K562 (cell line): ENCODE data around the gene CD226. TPM values are rescaled to one million over a fixed set of nuclear protein-coding genes. Genes with fewer than 3 reads are reported as not detected.
"Not testable (repeated sequence)": the region's sequence is repeated elsewhere in the genome, so short reads cannot be mapped to it uniquely, and the experiment has no call there.

Source experiments
- ATAC-seq: fragments of 200-7000 bp; cut with Tn5 transposase; 3 replicates; pipeline ENCODE4 v1.9.1; 2020; ENCODE audit warnings: moderate library complexity
- BruUV-seq: library from RNA; stranded (reverse); fragments of 400-500 nt; replicated peaks from 2 replicates; lab custom pipeline; 2021; lab: Mats Ljungman, UMichigan
- CTCF ChIA-PET: fragments of 300-600 bp; formaldehyde crosslinking; extraction: SDS; loops from one replicate; lab custom pipeline; 2021; ENCODE audit warnings: low intra/inter-chr PET ratio; lab: Yijun Ruan, JAX
- POLR2A ChIA-PET: fragments of 300-600, 350-650 bp; sonication (Branson Sonifier 250); formaldehyde crosslinking; extraction: SDS; loops from one replicate; lab custom pipeline; 2021; ENCODE audit warnings: antibody characterized with exemption, inconsistent platforms; lab: Yijun Ruan, JAX
- DNase-seq, 4 experiments: peaks; one replicate each; pipeline versions ENCODE4 v3.0.0 to v3.0.0-alpha.2; 2011 to 2018; ENCODE audit warnings: low spot score in 3 of 4, mixed read lengths in 3 of 4; ENCODE audit errors: extremely low read depth in 1 of 4
- FAIRE-seq: peaks from 2 replicates; lab custom pipeline; 2011; peaks lifted over from hg19 to GRCh38; lab: Jason Lieb, UNC
- H2AFZ ChIP-seq: 2 replicates; pipeline ENCODE4 v1.6.0; 2011; ENCODE audit warnings: low read depth, low read length, control low read depth, inconsistent platforms
- H3K27ac ChIP-seq: fragments of 200-600 bp; 3 replicates; pipeline ENCODE4 v1.8.0; 2011; ENCODE audit warnings: low read depth, mild to moderate bottlenecking, control low read depth, inconsistent platforms, low read length, moderate library complexity, mixed read lengths; ENCODE audit errors: extremely low read depth
- H3K27me3 ChIP-seq, 2 experiments: fragments of 300-600 bp in 1 of 2; 2 replicates in 1 of 2; 3 replicates in 1 of 2; pipeline versions ENCODE4 v1.6.0 to v1.8.0; 2011; ENCODE audit warnings: inconsistent platforms in 2 of 2, low read length in 2 of 2, mild to moderate bottlenecking in 1 of 2, mixed read lengths in 1 of 2, moderate library complexity in 1 of 2; ENCODE audit not compliant: control insufficient read depth in 2 of 2, insufficient read depth in 2 of 2
- H3K36me3 ChIP-seq: fragments of 300-600 bp; 3 replicates; pipeline ENCODE4 v1.8.0; 2011; ENCODE audit warnings: mild to moderate bottlenecking, low read length, inconsistent platforms; ENCODE audit not compliant: control insufficient read depth, insufficient read depth
- H3K4me1 ChIP-seq, 2 experiments: fragments of 200-600 bp in 1 of 2; replicated peaks in 1 of 2; 2 replicates in 1 of 2; 3 replicates in 1 of 2; pipeline versions ENCODE4 v1.5.1 to v1.8.0; 2011; ENCODE audit warnings: inconsistent platforms in 2 of 2, low read length in 2 of 2, mild to moderate bottlenecking in 1 of 2, mixed read lengths in 1 of 2, moderate library complexity in 1 of 2; ENCODE audit not compliant: control insufficient read depth in 2 of 2, insufficient read depth in 2 of 2
- H3K4me2 ChIP-seq: 2 replicates; pipeline ENCODE4 v1.6.1; 2011; ENCODE audit warnings: low read length, control low read depth, inconsistent platforms, mixed read lengths; ENCODE audit not compliant: insufficient read depth
- H3K4me3 ChIP-seq: fragments of 200-600 bp; sonication (generic), shearing (Covaris generic); 2 replicates; pipeline ENCODE4 v1.5.1; 2016; ENCODE audit warnings: control low read depth, inconsistent platforms
- H3K79me2 ChIP-seq: fragments of 200-600 bp; 3 replicates; pipeline ENCODE4 v1.8.0; 2011; ENCODE audit warnings: low read length, inconsistent platforms; ENCODE audit not compliant: control insufficient read depth, insufficient read depth
- H3K9ac ChIP-seq, 2 experiments: 2 replicates each; pipeline versions ENCODE4 v1.6.0 to v1.6.1; 2011; ENCODE audit warnings: low read depth in 2 of 2, low read length in 2 of 2, control low read depth in 1 of 2, inconsistent platforms in 1 of 2, mild to moderate bottlenecking in 1 of 2, mixed read lengths in 1 of 2; ENCODE audit not compliant: insufficient read depth in 1 of 2
- H3K9me1 ChIP-seq: one replicate; pipeline ENCODE4 v1.6.0; 2011; ENCODE audit warnings: inconsistent platforms, mild to moderate bottlenecking, low read length, moderate library complexity; ENCODE audit not compliant: control insufficient read depth, insufficient read depth
- H3K9me3 ChIP-seq: replicated peaks from 2 replicates; pipeline ENCODE4 v1.5.1; 2011; ENCODE audit warnings: low read depth, low read length, inconsistent platforms; ENCODE audit not compliant: control insufficient read depth, insufficient read depth
- H4K20me1 ChIP-seq: replicated peaks from 2 replicates; pipeline ENCODE4 v1.6.1; 2011; ENCODE audit warnings: low read length, inconsistent platforms, mixed read lengths; ENCODE audit not compliant: control insufficient read depth, insufficient read depth
- CBX2 ChIP-seq: fragments of 200-600 bp; sonication (generic); IDR thresholded peaks from one replicate; pipeline ENCODE4 v1.6.1; 2012; ENCODE audit warnings: mild to moderate bottlenecking, low read length, inconsistent platforms; ENCODE audit not compliant: insufficient read depth, poor library complexity, severe bottlenecking
- COPS2 ChIP-seq: fragments of 450-650 bp; conservative IDR thresholded peaks from 2 replicates; pipeline ENCODE4 v1.6.1; 2016; ENCODE audit warnings: mild to moderate bottlenecking, moderate library complexity
- ELF1 ChIP-seq: fragments of 200-800 bp; sonication (Bioruptor generic); IDR thresholded peaks from 2 replicates; pipeline ENCODE4 v1.6.1; 2016; ENCODE audit warnings: missing genetic modification characterization, missing compliant biosample characterization
- EWSR1 ChIP-seq: fragments of 450-650 bp; IDR thresholded peaks from 2 replicates; pipeline ENCODE4 v1.6.1; 2018; ENCODE audit warnings: borderline replicate concordance, mild to moderate bottlenecking, low read depth, moderate library complexity; ENCODE audit not compliant: partially characterized antibody
- FOXP1 ChIP-seq: sonication (generic); formaldehyde crosslinking; IDR thresholded peaks from 2 replicates; pipeline ENCODE4 v1.8.0; 2022; ENCODE audit warnings: mild to moderate bottlenecking, missing genetic modification reagents
- KAT8 ChIP-seq: fragments of 450-650 bp; IDR thresholded peaks from 2 replicates; pipeline ENCODE4 v1.6.1; 2016; ENCODE audit warnings: low read depth, mild to moderate bottlenecking
- KLF1 ChIP-seq: fragments of 450-650 bp; IDR thresholded peaks from 2 replicates; pipeline ENCODE4 v1.6.1; 2016; ENCODE audit warnings: missing genetic modification characterization, missing compliant biosample characterization
- KLF10 ChIP-seq: fragments of 250-450 bp; sonication (Bioruptor Pico); IDR thresholded peaks from 2 replicates; pipeline ENCODE4 v1.6.1; 2021; ENCODE audit warnings: matching md5 sums
- PRPF4 ChIP-seq: fragments of 200-400 bp; formaldehyde crosslinking; IDR thresholded peaks from one replicate; pipeline ENCODE4 v1.6.1; 2017; ENCODE audit warnings: low read length, low read depth, mild to moderate bottlenecking; ENCODE audit not compliant: insufficient read depth, poor library complexity, severe bottlenecking
- RCOR1 ChIP-seq, 2 experiments: IDR thresholded peaks; 2 replicates each; pipeline ENCODE4 v1.6.1; 2012; ENCODE audit warnings: low read depth in 2 of 2, low read length in 2 of 2, borderline replicate concordance in 1 of 2, improper control_type of control experiment in 1 of 2
- SMAD4 ChIP-seq: fragments of 250-450 bp; sonication (Bioruptor Pico); conservative IDR thresholded peaks from 2 replicates; pipeline ENCODE4 v1.8.0; 2021; ENCODE audit warnings: inconsistent platforms, mild to moderate bottlenecking, moderate library complexity
- TFAM ChIP-seq: fragments of 250-450 bp; sonication (Bioruptor Pico); conservative IDR thresholded peaks from 2 replicates; pipeline ENCODE4 v1.5.0; 2021; ENCODE audit warnings: mild to moderate bottlenecking, moderate library complexity
- ZNF140 ChIP-seq: fragments of 250-450 bp; sonication (Bioruptor Pico); IDR thresholded peaks from 2 replicates; pipeline ENCODE4 v1.8.0; 2021; ENCODE audit warnings: moderate library complexity, mild to moderate bottlenecking, inconsistent platforms
- ZNF436 ChIP-seq: fragments of 250-450, 450-650 bp; sonication (Bioruptor Pico); formaldehyde crosslinking; IDR thresholded peaks from 2 replicates; pipeline ENCODE4 v1.7.0; 2020; ENCODE audit warnings: mild to moderate bottlenecking
- WGBS: fragments of 100-300 bp; shearing (Covaris generic); methylation state at CpG from one replicate; pipeline ENCODE4 v1.1.6; 2016; ENCODE audit warnings: low coverage, mixed read lengths; ENCODE audit not compliant: insufficient coverage; ENCODE audit errors: missing lambda C conversion rate; 5-methylcytosine and 5-hydroxymethylcytosine counted together
- in situ Hi-C: fragments of 300-500 bp; cut with MboI; formaldehyde crosslinking; loops from 4 replicates; pipeline ENCODE4 v1.15.0; 2018; ENCODE audit warnings: inconsistent platforms, mixed read lengths
- intact Hi-C: fragments of 100-400 bp; cut with micrococcal nuclease; formaldehyde crosslinking; loops from 2 replicates; pipeline ENCODE4 v1.14.2; 2022
- polyA plus RNA-seq, 8 experiments: library from polyadenylated mRNA; depleted of rRNA in 4 of 8; stranded (reverse) in 5 of 8; unstranded in 3 of 8; fragments of >200 nt; fragmentation: Nextera tagmentation in 2 of 8; fragmentation: Illumina TruSeq in 1 of 8; extraction: Ambion mirVana in 2 of 8; extraction: Trizol in 1 of 8; gene quantifications; 2 replicates each; pipeline versions ENCODE4 v1.2.1 to v1.2.3, GENCODE V29; 2011 to 2014; ENCODE audit warnings: inconsistent platforms in 1 of 8, missing spikeins in 1 of 8
- total RNA-seq, 7 experiments: library from RNA; depleted of rRNA in 6 of 7; stranded (reverse); fragments of >200 nt in 6 of 7; fragmentation: Illumina TruSeq in 2 of 7; extraction: Trizol in 2 of 7; gene quantifications; 2 replicates each; pipeline versions ENCODE4 v1.2.1 to v1.2.3, GENCODE V29; 2011 to 2021; ENCODE audit warnings: low replicate concordance in 1 of 7
- TF ChIP-seq, protein P1 (sequence below): fragments of 250-450 bp; sonication (Bioruptor Pico); IDR thresholded peaks from 2 replicates; pipeline ENCODE4 v1.4.0; 2020; ENCODE audit warnings: mild to moderate bottlenecking, moderate library complexity

CD226 gene
- total and polyA plus RNA-seq, 9 of the 15 experiments (the other 6 are each of a cell fraction or from before 2014, with no cell fraction given): 0.32 to 1.7 (median 0.80) TPM

- Histone ChIP-seq H3K79me2 (no peaks in the 10 kb centered on the region), H4K20me1 (no peaks in the 10 kb centered on the region), H3K9me1 (no peaks in the 10 kb centered on the region), H2AFZ (no peak overlapping the region), H3K9ac (no peak overlapping the region), H3K4me1 (no peaks in the 10 kb centered on the region), H3K27me3 (no peaks in the 10 kb centered on the region), H3K4me2 (no peak overlapping the region), H3K9me3 (no peaks in the 10 kb centered on the region), H3K36me3 (no peaks in the 10 kb centered on the region), H3K4me3 (no peak overlapping the region), H3K27ac (no peak overlapping the region)
- in situ Hi-C loops: no loop called here
- intact Hi-C loops: loop anchor here (10.0 kb wide), 1 partner anchor 134 kb away; no protein-coding TSS in a partner anchor
- ChIA-PET CTCF (no interaction called here), POLR2A (interaction anchor here (0.6 kb wide), 1 partner anchor 94 kb away, joined by 3 read pairs; no protein-coding TSS in a partner anchor)
- BruUV-seq: no TSS peak
- FAIRE-seq (no peak), ATAC-seq (no peak), DNase-seq (no peak)
- 20% methylated on average over 1 of the region's 1 CpG for WGBS
- TF ChIP-seq ELF1 (tag): no peak
- TF ChIP-seq RCOR1 (IDR thresholded peaks at IDR 0.05; ENCODE audit: borderline replicate concordance in 1 of 2, low read depth in 2 of 2, low read length in 2 of 2): no peak
- TF ChIP-seq ZNF436 (CRISPR knock-in tag): no peak
- TF ChIP-seq KLF1: no peak
- no peak for TF ChIP-seq CBX2
- no peak for TF ChIP-seq KLF10 (CRISPR knock-in tag)
- no peak for TF ChIP-seq EWSR1
- TF ChIP-seq, protein P1, sequence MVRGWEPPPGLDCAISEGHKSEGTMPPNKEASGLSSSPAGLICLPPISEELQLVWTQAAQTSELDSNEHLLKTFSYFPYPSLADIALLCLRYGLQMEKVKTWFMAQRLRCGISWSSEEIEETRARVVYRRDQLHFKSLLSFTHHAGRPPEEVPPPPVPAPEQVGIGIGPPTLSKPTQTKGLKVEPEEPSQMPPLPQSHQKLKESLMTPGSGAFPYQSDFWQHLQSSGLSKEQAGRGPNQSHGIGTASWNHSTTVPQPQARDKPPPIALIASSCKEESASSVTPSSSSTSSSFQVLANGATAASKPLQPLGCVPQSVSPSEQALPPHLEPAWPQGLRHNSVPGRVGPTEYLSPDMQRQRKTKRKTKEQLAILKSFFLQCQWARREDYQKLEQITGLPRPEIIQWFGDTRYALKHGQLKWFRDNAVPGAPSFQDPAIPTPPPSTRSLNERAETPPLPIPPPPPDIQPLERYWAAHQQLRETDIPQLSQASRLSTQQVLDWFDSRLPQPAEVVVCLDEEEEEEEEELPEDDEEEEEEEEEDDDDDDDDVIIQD (CRISPR knock-in tag): no peak
- no peak for TF ChIP-seq FOXP1 (CRISPR knock-in tag)
- TF ChIP-seq COPS2: no peak
- no peak for TF ChIP-seq SMAD4 (CRISPR knock-in tag)
- no peak for TF ChIP-seq ZNF140 (CRISPR knock-in tag)
- no peak for TF ChIP-seq PRPF4
- TF ChIP-seq KAT8: no peak
- TF ChIP-seq TFAM (CRISPR knock-in tag): no peak
These were observed 6.5 kb downstream of the CD226 start for GRCh38 chr18:69941183-69941582.

GRCh38 chr18:69939812-69940211 is 7.9 kb downstream of the CD226 start:
- H3K9ac ChIP-seq, in situ Hi-C loops, H3K27ac ChIP-seq, H3K4me3 ChIP-seq, H3K4me2 ChIP-seq, H3K4me1 ChIP-seq, H4K20me1 ChIP-seq, H3K9me3 ChIP-seq, CTCF ChIA-PET, H3K36me3 ChIP-seq, H3K9me1 ChIP-seq, BruUV-seq, H3K79me2 ChIP-seq, H3K27me3 ChIP-seq, DNase-seq, H2AFZ ChIP-seq, ATAC-seq, FAIRE-seq, POLR2A ChIA-PET: not testable (repeated sequence)
- intact Hi-C loops: loop anchor here (10.0 kb wide), 1 partner anchor 135 kb away; no protein-coding TSS in a partner anchor
- WGBS: 22% methylated on average over 4 of the region's 4 CpGs
